Left forelimb (tissue), 1 donor: ENCODE measurements around the gene KRT15.

ENCODE experiments used
- DNase-seq: peaks from one replicate; pipeline ENCODE4 v3.0.0-alpha.2; 2018; ENCODE audit warnings: low spot score

The KRT15 gene

DNA sequence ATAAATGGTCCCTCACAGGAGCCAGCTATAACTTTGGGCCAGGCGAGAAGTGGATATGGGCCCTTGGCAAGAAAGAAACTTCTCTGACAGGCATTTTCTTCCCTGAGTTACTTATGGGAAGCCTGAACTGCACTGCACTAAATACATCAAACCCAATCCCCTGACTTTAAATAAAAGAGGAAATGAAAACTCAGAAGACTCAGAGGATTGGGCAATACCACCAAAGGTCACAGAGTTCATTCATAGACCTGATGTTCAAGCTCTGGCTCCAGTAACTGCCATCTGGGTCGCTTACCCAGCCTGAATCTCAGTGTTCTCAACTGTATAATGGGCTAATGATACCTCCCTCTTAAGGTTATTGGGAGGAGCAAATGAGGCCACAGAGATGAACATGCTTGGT is 38.6 kb downstream of the KRT15 start:
- no peak for DNase-seq

DNA sequence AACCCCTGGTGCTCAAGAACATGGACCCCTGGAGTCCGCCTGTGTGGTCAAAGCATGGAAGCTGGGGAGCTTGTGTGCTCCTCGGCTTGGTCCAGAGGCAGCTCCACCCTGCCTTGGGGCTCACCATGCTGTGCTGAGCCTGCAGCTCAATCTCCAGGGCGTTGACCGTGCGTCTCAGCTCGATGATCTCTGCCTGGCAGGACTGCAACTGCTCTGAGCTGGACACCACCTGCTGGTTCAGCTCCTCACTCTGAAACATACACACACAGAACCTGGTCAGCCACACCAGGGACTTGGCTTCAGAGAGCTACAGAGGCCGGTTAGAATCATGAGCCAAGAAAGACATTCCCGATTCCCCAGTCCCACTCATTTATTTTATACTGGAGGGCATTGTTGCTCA is 40.5 kb downstream of the KRT15 start:
- DNase-seq = no peak

DNA sequence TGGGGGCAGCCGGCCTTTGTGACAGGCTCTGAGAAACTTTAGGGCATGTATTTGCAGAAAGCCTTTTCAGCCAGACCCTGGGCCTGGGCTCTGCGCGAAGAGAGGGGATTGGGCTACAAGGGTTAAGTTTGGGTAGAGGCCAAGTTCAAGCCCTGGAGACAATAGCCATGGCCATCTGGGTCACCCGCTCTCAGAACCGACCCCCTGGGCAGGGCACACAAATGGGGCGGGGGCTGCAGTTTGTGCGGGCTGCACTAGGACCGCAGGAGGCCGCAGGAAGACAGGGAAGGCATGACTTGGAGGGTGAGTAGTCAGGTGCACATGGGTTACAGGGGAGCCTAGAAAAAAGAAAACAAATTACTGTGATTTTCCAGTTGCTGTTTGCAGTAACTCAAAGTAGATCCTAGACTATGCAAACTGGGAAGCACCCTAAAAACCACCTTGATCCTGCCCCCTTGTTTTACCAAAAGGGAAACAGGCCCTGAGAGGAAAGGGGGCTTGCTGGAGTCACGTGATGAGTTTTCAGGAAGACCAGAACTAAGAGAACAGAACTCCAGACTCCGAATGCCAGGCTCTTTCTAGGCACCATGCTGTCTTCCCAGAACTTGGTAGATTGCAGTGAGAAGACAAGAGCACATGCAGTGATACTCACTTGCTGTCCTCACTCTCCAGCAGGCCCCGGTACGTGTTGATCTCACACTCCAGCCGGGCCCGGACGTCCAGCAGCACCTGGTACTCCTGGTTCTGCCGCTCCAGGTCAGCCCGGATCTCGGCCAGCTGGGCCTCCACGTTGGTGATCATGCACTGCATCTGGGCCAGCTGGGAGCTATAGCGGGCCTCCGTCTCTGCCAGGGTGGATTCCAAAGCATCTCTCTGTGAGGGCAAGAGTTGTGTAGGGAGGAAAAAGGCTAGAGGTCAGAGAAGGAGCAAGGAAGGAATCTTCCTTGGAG is 41.5 kb downstream of the KRT15 start:
- DNase-seq = no peak

DNA sequence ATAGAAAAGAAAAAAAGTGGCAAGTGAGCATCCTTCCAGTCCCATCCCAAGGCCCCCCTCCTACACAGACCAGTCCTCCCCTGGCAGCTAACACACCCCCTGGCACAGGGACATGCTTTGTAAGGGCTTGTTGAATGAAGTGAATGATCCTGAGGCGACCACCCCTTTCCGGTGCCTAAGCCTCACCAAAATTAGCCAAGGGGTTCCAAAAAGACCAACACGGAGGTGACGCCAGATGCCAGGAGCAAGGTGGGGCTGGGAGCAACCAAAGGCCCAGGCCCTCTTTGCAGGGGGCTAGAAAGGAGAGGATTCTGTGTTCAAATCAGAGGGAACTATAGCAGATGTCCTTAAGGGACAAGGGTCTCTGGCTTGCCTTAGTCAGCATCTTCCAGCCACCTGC is 43.3 kb downstream of the KRT15 start:
- no peak for DNase-seq

DNA sequence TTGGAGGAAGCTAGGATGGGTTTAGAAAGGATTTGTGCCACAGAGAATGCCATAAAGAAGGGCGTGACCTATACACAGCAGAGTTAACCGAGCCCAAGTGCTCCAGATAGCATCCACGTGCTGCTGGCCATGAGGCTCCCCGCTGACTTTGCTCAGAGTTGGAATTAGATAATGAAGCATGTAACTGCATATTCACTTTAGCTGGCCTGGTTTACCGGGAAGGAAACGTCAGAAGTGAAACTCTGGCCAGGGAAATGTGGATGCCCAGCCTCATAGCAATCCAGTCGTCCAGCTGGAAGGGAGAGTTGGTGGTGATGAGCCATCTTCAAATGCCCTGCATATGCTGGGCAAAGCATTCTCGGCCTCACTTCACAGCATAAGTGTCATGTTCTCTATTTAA is 43.8 kb downstream of the KRT15 start:
- DNase-seq = no peak

DNA sequence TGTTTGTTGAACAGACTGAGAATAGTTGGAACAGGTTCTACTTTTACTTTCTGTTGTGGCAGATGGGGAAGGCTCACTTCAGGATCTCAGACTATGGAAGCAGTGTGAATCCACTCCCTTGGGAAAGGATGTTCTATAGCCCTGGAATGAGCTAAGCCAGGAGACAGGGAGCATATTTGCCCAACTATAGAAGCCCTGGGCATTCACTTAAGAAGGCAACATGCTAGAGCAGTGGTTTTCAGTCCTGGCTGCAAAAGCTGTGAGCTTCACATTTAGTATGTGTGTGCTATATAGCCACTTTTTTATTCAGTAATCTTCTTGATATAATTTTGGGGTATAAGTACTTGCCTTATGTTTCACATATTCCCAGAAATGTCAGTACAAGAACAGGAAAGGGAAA is 50.3 kb downstream of the KRT15 start:
- no peak for DNase-seq

DNA sequence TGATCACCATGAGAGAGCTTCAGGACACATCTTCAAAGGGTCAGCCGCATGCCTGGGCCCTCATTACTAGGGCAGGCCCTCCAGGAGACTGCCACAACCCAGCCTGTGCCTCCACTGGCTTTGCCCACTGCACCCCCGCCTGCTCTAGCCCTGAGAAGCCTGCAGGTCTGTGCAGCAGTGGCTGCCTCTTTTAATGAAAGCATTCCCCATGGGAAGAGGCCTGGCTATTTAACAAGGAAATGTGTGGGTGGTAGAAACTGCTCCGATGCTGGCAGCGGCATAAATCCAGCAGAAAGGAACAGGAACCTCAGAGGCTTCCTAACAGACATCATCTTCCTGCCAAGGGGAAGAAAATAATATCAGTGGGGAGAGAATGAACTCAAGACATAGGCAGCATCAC is 51.1 kb downstream of the KRT15 start:
- DNase-seq = no peak

DNA sequence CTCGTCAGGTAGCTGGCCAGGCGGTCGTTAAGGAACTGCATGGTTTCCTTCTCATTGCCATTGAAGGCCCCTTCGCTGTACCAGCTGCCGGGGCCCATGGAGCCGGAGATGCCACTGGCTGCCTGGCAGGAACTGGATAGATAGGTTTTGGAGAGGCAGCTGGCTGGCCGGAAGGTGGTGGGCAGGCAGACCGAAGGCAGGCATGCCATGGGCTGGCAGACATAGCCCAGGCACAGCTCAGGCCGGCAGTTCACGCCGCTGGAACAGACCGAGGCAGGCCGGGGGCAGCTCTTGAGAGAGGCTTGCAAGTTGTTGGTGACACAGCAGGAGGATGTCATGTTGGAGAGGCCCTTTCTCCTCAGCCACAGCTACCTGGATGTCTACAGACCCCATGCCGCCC is 51.7 kb downstream of the KRT15 start, which contains the start of gene KRT32:
KRT32 (minus strand) TSS at position 399 of the 400 bp plus-strand sequence; CDS start at position 338, 61 bp downstream.
- no peak for DNase-seq

DNA sequence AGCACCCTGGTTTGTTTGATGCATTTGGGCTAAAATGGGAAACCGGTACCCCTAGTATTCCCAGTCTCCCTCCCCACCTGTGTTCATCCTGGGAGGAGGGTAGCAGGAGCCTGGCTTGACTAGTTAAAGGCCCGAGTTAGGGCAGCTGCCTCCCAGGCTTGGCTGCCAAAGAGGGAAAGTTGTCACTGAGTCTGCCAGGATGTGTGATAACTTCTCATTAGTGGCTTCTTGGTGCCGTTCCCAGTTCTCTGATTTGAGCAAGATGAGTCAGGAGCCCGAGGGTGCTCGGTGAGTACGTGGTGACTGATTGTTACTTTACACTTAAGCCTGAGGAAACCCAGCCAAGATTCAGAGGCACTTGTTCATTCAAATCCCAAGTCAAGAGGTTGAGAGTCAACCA is 54.0 kb downstream of the KRT15 start:
- DNase-seq = no peak

DNA sequence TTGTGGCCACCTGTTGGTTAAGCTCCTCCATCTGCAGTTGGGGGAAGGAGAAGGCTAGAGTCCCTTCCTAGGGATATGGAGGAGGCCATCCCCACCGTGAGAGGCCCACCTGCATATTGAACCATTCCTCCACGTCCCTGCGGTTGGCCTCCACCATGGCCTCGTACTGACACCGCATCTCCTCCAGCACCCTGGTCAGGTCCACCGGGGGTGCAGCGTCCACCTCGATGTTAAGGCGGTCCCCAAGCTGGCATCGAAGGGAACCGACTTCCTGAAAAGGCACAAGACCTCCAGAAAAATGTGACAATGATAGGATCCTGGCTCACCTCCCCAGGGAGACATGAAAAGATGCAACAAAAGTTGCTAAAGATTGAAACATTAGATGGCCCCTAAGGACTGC is 54.5 kb downstream of the KRT15 start:
- no peak for DNase-seq

DNA sequence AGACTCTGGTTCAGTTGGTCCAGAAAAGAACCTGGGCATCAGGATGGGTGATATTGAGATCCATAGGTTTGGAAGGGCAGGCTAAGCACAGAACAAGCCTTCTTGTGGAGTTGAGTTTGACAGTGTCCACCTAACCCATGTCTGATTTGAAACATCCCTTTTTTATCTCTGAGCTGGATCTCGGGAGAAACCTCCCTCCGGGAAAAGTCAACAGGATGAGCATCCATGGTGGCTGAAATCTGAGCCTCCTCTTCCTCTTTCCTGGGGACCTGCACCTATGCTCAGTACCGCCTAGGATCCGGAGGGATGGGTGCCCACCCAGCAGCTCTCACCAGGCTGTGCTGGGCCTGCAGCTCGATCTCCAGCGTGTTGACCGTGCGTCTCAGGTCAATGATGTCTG is 54.9 kb downstream of the KRT15 start:
- DNase-seq = no peak
